Neutrophil (primary cell): ENCODE measurements around the gene PHYKPL.

ENCODE experiments used
- H3K27ac ChIP-seq: fragments of 200-600 bp; sonication (generic); 2 replicates; pipeline ENCODE4 v1.5.1; 2016; ENCODE audit warnings: mild to moderate bottlenecking, moderate library complexity
- H3K27me3 ChIP-seq: fragments of 200-600 bp; sonication (generic); 2 replicates; pipeline ENCODE4 v1.6.0; 2016; ENCODE audit warnings: mild to moderate bottlenecking
- H3K36me3 ChIP-seq: fragments of 200-600 bp; sonication (generic); 2 replicates; pipeline ENCODE4 v1.5.1; 2017
- H3K4me1 ChIP-seq, 2 experiments: fragments of 200-600 bp in 1 of 2; sonication (generic) in 1 of 2; 1 replicate in 1 of 2; 2 replicates in 1 of 2; pipeline versions ENCODE4 v1.5.1 to v1.6.1; 2013 to 2016; ENCODE audit warnings: low read depth in 1 of 2, low read length in 1 of 2, mild to moderate bottlenecking in 1 of 2, moderate library complexity in 1 of 2; ENCODE audit not compliant: control insufficient read depth in 1 of 2, insufficient read depth in 1 of 2
- H3K4me3 ChIP-seq, 2 experiments: fragments of 200-600 bp in 1 of 2; sonication (generic) in 1 of 2; 1 replicate in 1 of 2; 2 replicates in 1 of 2; pipeline ENCODE4 v1.5.1; 2013 to 2016; ENCODE audit warnings: low read depth in 1 of 2, low read length in 1 of 2, mild to moderate bottlenecking in 1 of 2, moderate library complexity in 1 of 2
- H3K9me3 ChIP-seq: fragments of 200-600 bp; sonication (generic); 2 replicates; pipeline ENCODE4 v1.5.1; 2016
- CTCF ChIP-seq: fragments of 200-600 bp; sonication (generic); IDR thresholded peaks from 2 replicates; pipeline ENCODE4 v1.5.1; 2016; ENCODE audit warnings: antibody characterized with exemption

Gene PHYKPL

GRCh38 chr5:178250263-178250662 lies 17.7 kb upstream of the PHYKPL start:
- no peaks in the 10 kb centered on the region for H3K27me3 ChIP-seq
- TF ChIP-seq CTCF, result no peak
- H3K36me3 ChIP-seq, result no peaks in the 10 kb centered on the region
- H3K4me1 ChIP-seq, result no peaks in the 10 kb centered on the region
- H3K9me3 ChIP-seq, result no peaks in the 10 kb centered on the region
- no peak overlapping the region for H3K4me3 ChIP-seq
- H3K27ac ChIP-seq, result no peak overlapping the region

DNA sequence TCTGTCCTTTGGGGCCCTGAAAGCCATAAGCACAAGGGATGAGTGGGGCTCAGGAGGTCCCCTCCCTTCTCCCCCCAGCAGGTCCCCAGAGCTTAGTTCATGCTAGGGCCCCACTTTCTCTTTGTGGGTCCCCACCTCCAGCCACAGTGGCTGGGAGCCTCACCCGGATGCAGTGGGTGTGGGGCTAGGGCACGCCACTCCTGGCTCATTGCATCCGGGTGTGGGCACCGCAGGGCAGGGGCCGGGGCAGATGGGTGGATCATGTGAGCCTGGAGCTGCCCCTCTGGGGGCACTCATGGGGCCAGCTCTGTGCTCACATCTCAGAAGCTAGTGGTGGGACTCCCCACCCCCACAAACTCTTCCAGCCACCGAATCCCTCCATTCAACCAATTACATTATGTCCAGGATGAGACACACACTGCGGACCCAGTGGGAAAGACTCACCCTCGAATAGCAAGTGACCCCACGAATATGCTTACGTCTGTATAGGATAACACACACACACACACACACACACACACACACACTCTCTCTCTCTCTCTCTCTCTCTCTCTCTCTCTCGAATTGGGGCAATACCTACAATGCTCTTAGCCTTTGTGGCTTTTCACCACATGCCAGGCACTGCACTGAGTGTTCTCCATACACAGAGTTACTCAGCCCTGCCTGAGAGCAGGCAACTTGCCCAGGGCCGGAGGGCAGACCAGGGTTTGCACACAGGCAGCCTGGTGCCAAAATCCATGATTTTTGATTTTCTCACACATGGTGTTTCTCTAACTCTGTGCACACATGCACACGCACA lies 16.8 kb upstream of the PHYKPL start:
- no peak for TF ChIP-seq CTCF
- no peaks in the 10 kb centered on the region for H3K27me3 ChIP-seq
- H3K36me3 ChIP-seq, result no peaks in the 10 kb centered on the region
- no peak overlapping the region for H3K4me3 ChIP-seq
- peaks cover 5 to 6% of the 10 kb centered on the region in 2 experiments for H3K4me1 ChIP-seq
- H3K27ac ChIP-seq, result no peak overlapping the region
- no peaks in the 10 kb centered on the region for H3K9me3 ChIP-seq

- no peaks in the 10 kb centered on the region for H3K27me3 ChIP-seq
- no peak overlapping the region for H3K4me3 ChIP-seq
- H3K27ac ChIP-seq, result no peak overlapping the region
- peaks cover 12 to 13% of the 10 kb centered on the region in 2 experiments for H3K4me1 ChIP-seq
- H3K9me3 ChIP-seq, result no peaks in the 10 kb centered on the region
- no peak for TF ChIP-seq CTCF
- H3K36me3 ChIP-seq, result no peaks in the 10 kb centered on the region
Observed at GRCh38 chr5:178248750-178249149, 16.1 kb upstream of the PHYKPL start.

GRCh38 chr5:178247481-178248456 lies 15.2 kb upstream of the PHYKPL start:
- H3K4me3 ChIP-seq, result no peak overlapping the region
- no peaks in the 10 kb centered on the region for H3K36me3 ChIP-seq
- no peaks in the 10 kb centered on the region for H3K9me3 ChIP-seq
- H3K27me3 ChIP-seq, result no peaks in the 10 kb centered on the region
- H3K4me1 ChIP-seq, result peaks cover 15 to 17% of the 10 kb centered on the region in 2 experiments
- H3K27ac ChIP-seq, result no peak overlapping the region
- no peak for TF ChIP-seq CTCF

- no peaks in the 10 kb centered on the region for H3K9me3 ChIP-seq
- no peak for TF ChIP-seq CTCF
- H3K4me1 ChIP-seq, result peaks cover 24 to 27% of the 10 kb centered on the region in 2 experiments
- no peaks in the 10 kb centered on the region for H3K27me3 ChIP-seq
- no peak overlapping the region for H3K27ac ChIP-seq
- no peak overlapping the region for H3K4me3 ChIP-seq
- H3K36me3 ChIP-seq, result no peaks in the 10 kb centered on the region
Observed at GRCh38 chr5:178246624-178247279, 14.2 kb upstream of the PHYKPL start.
